A549 (cell line): ENCODE data around the gene BLTP2.
"Not testable (repeated sequence)": the region's sequence is repeated elsewhere in the genome, so short reads cannot be mapped to it uniquely, and the experiment has no call there.

Experiments used
- CEBPB ChIP-seq, 2 experiments: fragments of >200 bp in 1 of 2; sonication (Bioruptor Twin) in 1 of 2; formaldehyde crosslinking in 1 of 2; IDR thresholded peaks; 2 replicates each; pipeline ENCODE4 v1.6.1; 2012 to 2016
- HOXA7 ChIP-seq: fragments of 250-450 bp; sonication (Bioruptor Pico); IDR thresholded peaks from 2 replicates; pipeline ENCODE4 v1.5.0; 2020; ENCODE audit warnings: mild to moderate bottlenecking, moderate library complexity
- TFCP2L1 ChIP-seq: fragments of 250-450 bp; sonication (Bioruptor Pico); IDR thresholded peaks from 2 replicates; pipeline ENCODE4 v1.5.0; 2021; ENCODE audit warnings: mild to moderate bottlenecking
- TF ChIP-seq, protein P1 (sequence below): fragments of >200 bp; sonication (Bioruptor Twin); formaldehyde crosslinking; IDR thresholded peaks from 3 replicates; pipeline ENCODE4 v1.5.1; 2016

DNA sequence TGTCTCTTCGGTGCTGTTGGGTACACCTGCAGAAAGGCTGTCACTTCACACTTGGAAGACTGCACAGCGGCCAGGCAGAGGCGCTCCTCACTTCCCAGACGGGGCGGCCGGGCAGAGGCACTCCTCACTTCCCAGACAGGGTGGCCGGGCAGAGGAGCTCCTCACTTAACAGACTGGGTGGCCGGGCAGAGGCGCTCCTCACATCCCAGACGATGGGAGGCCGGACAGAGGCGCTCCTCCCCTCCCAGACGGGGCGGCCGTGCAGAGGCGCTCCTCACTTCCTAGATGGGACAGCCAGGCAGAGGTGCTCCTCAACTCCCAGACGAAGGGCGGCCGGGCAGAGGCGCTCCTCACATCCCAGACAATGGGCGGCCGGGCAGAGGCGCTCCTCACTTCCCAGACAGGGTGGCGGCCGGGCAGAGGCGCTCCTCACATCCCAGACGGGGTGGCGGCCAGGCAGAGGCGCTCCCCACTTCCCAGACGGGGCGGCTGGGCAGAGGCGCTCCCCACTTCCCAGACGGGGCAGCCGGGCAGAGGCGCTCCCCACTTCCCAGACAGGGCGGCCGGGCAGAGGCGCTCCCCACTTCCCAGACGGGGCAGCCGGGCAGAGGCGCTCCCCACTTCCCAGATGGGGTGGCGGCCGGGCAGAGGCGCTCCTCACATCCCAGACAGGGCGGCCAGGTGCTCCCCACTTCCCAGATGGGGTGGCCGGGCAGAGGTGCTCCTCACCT is 14.0 kb upstream of the BLTP2 start:
- TF ChIP-seq, protein P1, sequence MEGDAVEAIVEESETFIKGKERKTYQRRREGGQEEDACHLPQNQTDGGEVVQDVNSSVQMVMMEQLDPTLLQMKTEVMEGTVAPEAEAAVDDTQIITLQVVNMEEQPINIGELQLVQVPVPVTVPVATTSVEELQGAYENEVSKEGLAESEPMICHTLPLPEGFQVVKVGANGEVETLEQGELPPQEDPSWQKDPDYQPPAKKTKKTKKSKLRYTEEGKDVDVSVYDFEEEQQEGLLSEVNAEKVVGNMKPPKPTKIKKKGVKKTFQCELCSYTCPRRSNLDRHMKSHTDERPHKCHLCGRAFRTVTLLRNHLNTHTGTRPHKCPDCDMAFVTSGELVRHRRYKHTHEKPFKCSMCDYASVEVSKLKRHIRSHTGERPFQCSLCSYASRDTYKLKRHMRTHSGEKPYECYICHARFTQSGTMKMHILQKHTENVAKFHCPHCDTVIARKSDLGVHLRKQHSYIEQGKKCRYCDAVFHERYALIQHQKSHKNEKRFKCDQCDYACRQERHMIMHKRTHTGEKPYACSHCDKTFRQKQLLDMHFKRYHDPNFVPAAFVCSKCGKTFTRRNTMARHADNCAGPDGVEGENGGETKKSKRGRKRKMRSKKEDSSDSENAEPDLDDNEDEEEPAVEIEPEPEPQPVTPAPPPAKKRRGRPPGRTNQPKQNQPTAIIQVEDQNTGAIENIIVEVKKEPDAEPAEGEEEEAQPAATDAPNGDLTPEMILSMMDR: not testable (repeated sequence)
- TF ChIP-seq CEBPB (IDR thresholded peaks at IDR 0.05); HOXA7 (CRISPR knock-in tag); TFCP2L1: not testable (repeated sequence)
